IMR-90 (cell line): Measurements from ENCODE around the gene TSC22D3. TPM values are rescaled to one million over a fixed set of nuclear protein-coding genes. Genes with fewer than 3 reads are reported as not detected.

Experiments used
- ATAC-seq: fragments of 200-7000 bp; cut with Tn5 transposase; 2 replicates; pipeline ENCODE4 v1.9.1; 2020; ENCODE audit warnings: low read depth, mild to moderate bottlenecking, moderate library complexity
- BruUV-seq: library from RNA; stranded (reverse); fragments of 400-500 nt; replicated peaks from 2 replicates; lab custom pipeline; 2021; lab: Mats Ljungman, UMichigan
- CTCF ChIA-PET: fragments of 300-600 bp; formaldehyde crosslinking; extraction: SDS; loops from one replicate; lab custom pipeline; 2021; ENCODE audit warnings: antibody characterized with exemption; lab: Yijun Ruan, JAX
- POLR2A ChIA-PET: fragments of 300-600 bp; sonication (Branson Sonifier 250); formaldehyde crosslinking; loops from one replicate; lab custom pipeline; 2022; ENCODE audit warnings: antibody characterized with exemption; ENCODE audit not compliant: unreplicated experiment; lab: Charles Lee
- DNase-seq: peaks from one replicate; pipeline ENCODE4 v3.0.0; 2013
- H2AFZ ChIP-seq: replicated peaks from 2 replicates; pipeline ENCODE3; 2013; ENCODE audit warnings: low read length, mild to moderate bottlenecking; ENCODE audit not compliant: poor library complexity
- H2AK5ac ChIP-seq: 2 replicates; pipeline ENCODE4 v1.6.1; 2013; ENCODE audit warnings: low read depth, low read length, inconsistent platforms
- H2AK9ac ChIP-seq: replicated peaks from 2 replicates; pipeline ENCODE3; 2013; ENCODE audit warnings: mild to moderate bottlenecking, low read depth, low read length, moderate library complexity; ENCODE audit not compliant: poor library complexity
- H2BK120ac ChIP-seq: 2 replicates; pipeline ENCODE4 v1.6.1; 2013; ENCODE audit warnings: low read depth, low read length, inconsistent platforms
- H2BK15ac ChIP-seq: 3 replicates; pipeline ENCODE4 v1.6.1; 2013; ENCODE audit warnings: low read depth, low read length, inconsistent platforms
- H2BK20ac ChIP-seq: 2 replicates; pipeline ENCODE4 v1.6.1; 2013; ENCODE audit warnings: low read depth, mild to moderate bottlenecking, inconsistent platforms, low read length, moderate library complexity
- H2BK5ac ChIP-seq: 2 replicates; pipeline ENCODE4 v1.6.1; 2013; ENCODE audit warnings: mild to moderate bottlenecking, low read depth, low read length, inconsistent platforms; ENCODE audit not compliant: poor library complexity, severe bottlenecking
- H3K14ac ChIP-seq: replicated peaks from 2 replicates; pipeline ENCODE4 v1.6.1; 2013; ENCODE audit warnings: low read depth, low read length, inconsistent platforms
- H3K18ac ChIP-seq: 2 replicates; pipeline ENCODE4 v1.6.1; 2013; ENCODE audit warnings: low read depth, low read length, control low read depth
- H3K23ac ChIP-seq: 2 replicates; pipeline ENCODE4 v1.6.1; 2013; ENCODE audit warnings: low read depth, low read length, inconsistent platforms
- H3K27ac ChIP-seq: 2 replicates; pipeline ENCODE4 v1.5.1; 2013; ENCODE audit warnings: mild to moderate bottlenecking, control low read depth, low read length; ENCODE audit not compliant: insufficient read depth
- H3K27me3 ChIP-seq: 2 replicates; pipeline ENCODE4 v1.6.1; 2013; ENCODE audit warnings: low read length; ENCODE audit not compliant: control insufficient read depth, insufficient read depth
- H3K36me3 ChIP-seq: 2 replicates; pipeline ENCODE4 v1.6.1; 2013; ENCODE audit warnings: low read length, mixed read lengths; ENCODE audit not compliant: control insufficient read depth, insufficient read depth
- H3K4ac ChIP-seq: 2 replicates; pipeline ENCODE4 v1.6.1; 2013; ENCODE audit warnings: low read depth, low read length, inconsistent platforms
- H3K4me1 ChIP-seq: 2 replicates; pipeline ENCODE4 v1.6.1; 2013; ENCODE audit warnings: low read length, mixed read lengths; ENCODE audit not compliant: control insufficient read depth, insufficient read depth
- H3K4me2 ChIP-seq: 2 replicates; pipeline ENCODE4 v1.6.1; 2013; ENCODE audit warnings: low read depth, mild to moderate bottlenecking, control low read depth, low read length, moderate library complexity
- H3K4me3 ChIP-seq: 2 replicates; pipeline ENCODE4 v1.5.1; 2013; ENCODE audit warnings: low read depth, mild to moderate bottlenecking, control low read depth, low read length, moderate library complexity; ENCODE audit not compliant: insufficient read depth
- H3K56ac ChIP-seq: 2 replicates; pipeline ENCODE4 v1.6.1; 2013; ENCODE audit warnings: low read length, inconsistent platforms; ENCODE audit not compliant: insufficient read depth; ENCODE audit errors: extremely low read depth
- H3K79me1 ChIP-seq, 2 experiments: 2 replicates each; pipeline ENCODE4 v1.6.1; 2013; ENCODE audit warnings: low read length in 2 of 2, inconsistent platforms in 1 of 2, low read depth in 1 of 2
- H3K9ac ChIP-seq: 2 replicates; pipeline ENCODE4 v1.6.1; 2013; ENCODE audit warnings: low read depth, low read length, control low read depth
- H3K9me1 ChIP-seq: 2 replicates; pipeline ENCODE4 v1.6.1; 2013; ENCODE audit warnings: low read length, inconsistent platforms; ENCODE audit not compliant: insufficient read depth
- H3K9me3 ChIP-seq: 2 replicates; pipeline ENCODE4 v1.6.1; 2013; ENCODE audit warnings: low read length; ENCODE audit not compliant: control insufficient read depth, insufficient read depth
- H4K20me1 ChIP-seq: 2 replicates; pipeline ENCODE4 v1.6.1; 2013; ENCODE audit warnings: low read length, inconsistent platforms; ENCODE audit not compliant: insufficient read depth
- H4K5ac ChIP-seq: 2 replicates; pipeline ENCODE4 v1.6.1; 2013; ENCODE audit warnings: mild to moderate bottlenecking, low read depth, low read length, control low read depth
- H4K8ac ChIP-seq, 2 experiments: 2 replicates each; pipeline ENCODE4 v1.6.1; 2013; ENCODE audit warnings: low read depth in 2 of 2, low read length in 2 of 2, control low read depth in 1 of 2, inconsistent platforms in 1 of 2
- H4K91ac ChIP-seq: 2 replicates; pipeline ENCODE4 v1.6.1; 2013; ENCODE audit warnings: low read depth, low read length, inconsistent platforms; ENCODE audit not compliant: insufficient read depth
- BHLHE40 ChIP-seq: fragments of 150-350 bp; IDR thresholded peaks from 2 replicates; pipeline ENCODE4 v1.6.1; 2016; ENCODE audit warnings: mild to moderate bottlenecking, low read depth, low read length
- CEBPB ChIP-seq: IDR thresholded peaks from 2 replicates; pipeline ENCODE4 v1.6.1; 2012; ENCODE audit warnings: low read depth, low read length, improper control_type of control experiment
- CHD1 ChIP-seq: IDR thresholded peaks from 2 replicates; pipeline ENCODE4 v1.6.1; 2012; ENCODE audit warnings: low read depth, low read length, improper control_type of control experiment
- FOS ChIP-seq: fragments of 150-350 bp; IDR thresholded peaks from 2 replicates; pipeline ENCODE4 v1.6.1; 2016; ENCODE audit warnings: low read depth, low read length
- MAFK ChIP-seq: IDR thresholded peaks from 2 replicates; pipeline ENCODE4 v1.6.1; 2012; ENCODE audit warnings: low read depth, low read length, improper control_type of control experiment
- MAZ ChIP-seq: IDR thresholded peaks from 2 replicates; pipeline ENCODE4 v1.6.1; 2012; ENCODE audit warnings: low read depth, mild to moderate bottlenecking, low read length, improper control_type of control experiment, moderate library complexity, borderline replicate concordance
- MXI1 ChIP-seq: IDR thresholded peaks from 2 replicates; pipeline ENCODE4 v1.6.1; 2012; ENCODE audit warnings: low read depth, mild to moderate bottlenecking, low read length, moderate library complexity, borderline replicate concordance
- NFE2L2 ChIP-seq: fragments of 150-350 bp; IDR thresholded peaks from 2 replicates; pipeline ENCODE4 v1.6.1; 2016; ENCODE audit warnings: low read depth, mild to moderate bottlenecking, low read length
- POLR2A ChIP-seq: IDR thresholded peaks from 2 replicates; pipeline ENCODE4 v1.6.1; 2012; ENCODE audit warnings: mild to moderate bottlenecking, low read depth, low read length
- RAD21 ChIP-seq: IDR thresholded peaks from 2 replicates; pipeline ENCODE4 v1.6.1; 2012; ENCODE audit warnings: low read length, improper control_type of control experiment
- RCOR1 ChIP-seq: IDR thresholded peaks from 2 replicates; pipeline ENCODE4 v1.6.1; 2012; ENCODE audit warnings: mild to moderate bottlenecking, low read length, improper control_type of control experiment; ENCODE audit not compliant: insufficient replicate concordance
- RFX5 ChIP-seq: IDR thresholded peaks from 2 replicates; pipeline ENCODE4 v1.8.0; 2012; ENCODE audit warnings: low read depth, mild to moderate bottlenecking, low read length, moderate library complexity
- SMC3 ChIP-seq: fragments of 150-350 bp; IDR thresholded peaks from 2 replicates; pipeline ENCODE4 v1.6.1; 2016; ENCODE audit warnings: low read depth, mild to moderate bottlenecking, antibody characterized with exemption, low read length, moderate library complexity
- WGBS, 2 experiments: methylation state at CpG; one replicate each; pipeline versions ENCODE4 v1.1.5 to v1.1.7; 2013; ENCODE audit warnings: missing lambda C conversion rate in 2 of 2; ENCODE audit not compliant: insufficient read length in 1 of 2; ENCODE audit errors: extremely low coverage in 2 of 2; 5-methylcytosine and 5-hydroxymethylcytosine counted together
- dilution Hi-C: fragments of 300-500 bp; cut with HindIII; formaldehyde crosslinking; loops from one replicate; pipeline ENCODE4 v1.14.3; 2018; ENCODE audit warnings: low sequenced_read_pairs; ENCODE audit not compliant: unreplicated experiment
- in situ Hi-C: fragments of 300-500 bp; cut with MboI; formaldehyde crosslinking; loops from 3 replicates; pipeline ENCODE4 v1.14.3; 2019; ENCODE audit warnings: low sequenced_read_pairs, inconsistent platforms, mixed read lengths
- intact Hi-C: fragments of 100-400 bp; cut with micrococcal nuclease; formaldehyde crosslinking; loops from 2 replicates; pipeline ENCODE4 v1.10.0; 2022
- polyA plus RNA-seq, 3 experiments: library from polyadenylated mRNA; depleted of rRNA; stranded (reverse); fragments of >200 nt; gene quantifications; 2 replicates each; pipeline ENCODE4 v1.2.3, GENCODE V29; 2012; ENCODE audit warnings: low replicate concordance in 1 of 3
- total RNA-seq: library from RNA; depleted of rRNA; stranded (reverse); fragments of >200 nt; gene quantifications from 2 replicates; pipeline ENCODE4 v1.2.3, GENCODE V29; 2012
- TF ChIP-seq, protein P1 (sequence below): fragments of 150-350 bp; IDR thresholded peaks from 2 replicates; pipeline ENCODE4 v1.6.1; 2016; ENCODE audit warnings: low read depth, mild to moderate bottlenecking, low read length, moderate library complexity, borderline replicate concordance
- TF ChIP-seq, protein P2 (sequence below): fragments of 150-350 bp; IDR thresholded peaks from 2 replicates; pipeline ENCODE4 v1.6.1; 2017; ENCODE audit warnings: mild to moderate bottlenecking, antibody characterized with exemption, low read length, low read depth
- TF ChIP-seq, protein P3 (sequence below): conservative IDR thresholded peaks from 2 replicates; pipeline ENCODE4 v1.5.1; 2012; ENCODE audit warnings: mild to moderate bottlenecking, low read depth, low read length, improper control_type of control experiment

TSC22D3 gene
- total and polyA plus RNA-seq, 2 of the 4 experiments (the other 2 are of a cell fraction), result 9.9 to 14.0 TPM

DNA sequence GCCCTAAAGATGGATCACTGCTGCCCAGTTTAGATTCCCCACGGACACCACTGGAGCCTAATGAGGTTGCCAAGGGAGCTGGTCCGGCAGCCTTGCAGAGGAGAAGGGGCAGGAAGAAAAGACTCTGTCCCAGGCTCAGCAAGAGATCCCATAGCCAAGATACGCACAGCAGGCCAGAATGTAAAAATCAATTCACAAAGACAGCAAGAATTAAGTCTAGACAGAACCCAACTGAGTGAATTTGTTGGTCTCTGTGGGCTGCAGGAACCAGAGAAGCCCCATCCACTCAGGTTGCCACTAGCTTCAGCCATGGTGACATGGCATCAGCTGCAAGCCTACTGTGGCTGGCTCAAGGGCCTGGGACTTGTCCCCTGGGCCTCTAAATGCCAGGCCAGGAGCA is 22.9 kb downstream of the TSC22D3 start:
- Histone ChIP-seq H4K20me1 (no peaks in the 10 kb centered on the region; the same call in 1 of the 2 replicates), H2BK120ac (no peak overlapping the region), H3K4ac (no peak overlapping the region), H2BK15ac (no peak overlapping the region), H3K9me1 (no peaks in the 10 kb centered on the region; the same call in 1 of the 2 replicates), H3K79me1 (no peaks in the 10 kb centered on the region), H3K9me3 (no peaks in the 10 kb centered on the region), H3K27ac (no peak overlapping the region), H2BK20ac (no peak overlapping the region), H2AFZ (no peak overlapping the region), H3K4me1 (no peaks in the 10 kb centered on the region), H3K14ac (no peak overlapping the region), H3K56ac (no peak overlapping the region), H4K91ac (no peak overlapping the region), H4K8ac (no peak overlapping the region), H3K18ac (no peak overlapping the region), H3K9ac (no peak overlapping the region), H3K4me3 (no peak overlapping the region), H3K23ac (no peak overlapping the region), H4K5ac (no peak overlapping the region), H2AK5ac (no peak overlapping the region), H3K36me3 (no peaks in the 10 kb centered on the region), H3K27me3 (peaks cover 65% of the 10 kb centered on the region), H3K4me2 (no peak overlapping the region), H2BK5ac (no peak overlapping the region), H2AK9ac (no peak overlapping the region)
- DNase-seq (no peak), ATAC-seq (no peak)
- intact Hi-C loops, result no loop called here
- ChIA-PET CTCF (no interaction called here), POLR2A (no interaction called here)
- TF ChIP-seq NFE2L2 (no peak), MAZ (no peak), BHLHE40 (no peak), RCOR1 (no peak), RFX5 (no peak), RAD21 (no peak), FOS (no peak), SMC3 (no peak), CEBPB (no peak), MXI1 (no peak), POLR2A (no peak), CHD1 (no peak), MAFK (no peak)
- TF ChIP-seq, protein P1, sequence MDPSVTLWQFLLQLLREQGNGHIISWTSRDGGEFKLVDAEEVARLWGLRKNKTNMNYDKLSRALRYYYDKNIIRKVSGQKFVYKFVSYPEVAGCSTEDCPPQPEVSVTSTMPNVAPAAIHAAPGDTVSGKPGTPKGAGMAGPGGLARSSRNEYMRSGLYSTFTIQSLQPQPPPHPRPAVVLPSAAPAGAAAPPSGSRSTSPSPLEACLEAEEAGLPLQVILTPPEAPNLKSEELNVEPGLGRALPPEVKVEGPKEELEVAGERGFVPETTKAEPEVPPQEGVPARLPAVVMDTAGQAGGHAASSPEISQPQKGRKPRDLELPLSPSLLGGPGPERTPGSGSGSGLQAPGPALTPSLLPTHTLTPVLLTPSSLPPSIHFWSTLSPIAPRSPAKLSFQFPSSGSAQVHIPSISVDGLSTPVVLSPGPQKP, result no peak
- TF ChIP-seq, protein P2, sequence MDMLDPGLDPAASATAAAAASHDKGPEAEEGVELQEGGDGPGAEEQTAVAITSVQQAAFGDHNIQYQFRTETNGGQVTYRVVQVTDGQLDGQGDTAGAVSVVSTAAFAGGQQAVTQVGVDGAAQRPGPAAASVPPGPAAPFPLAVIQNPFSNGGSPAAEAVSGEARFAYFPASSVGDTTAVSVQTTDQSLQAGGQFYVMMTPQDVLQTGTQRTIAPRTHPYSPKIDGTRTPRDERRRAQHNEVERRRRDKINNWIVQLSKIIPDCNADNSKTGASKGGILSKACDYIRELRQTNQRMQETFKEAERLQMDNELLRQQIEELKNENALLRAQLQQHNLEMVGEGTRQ, result no peak
- TF ChIP-seq, protein P3, sequence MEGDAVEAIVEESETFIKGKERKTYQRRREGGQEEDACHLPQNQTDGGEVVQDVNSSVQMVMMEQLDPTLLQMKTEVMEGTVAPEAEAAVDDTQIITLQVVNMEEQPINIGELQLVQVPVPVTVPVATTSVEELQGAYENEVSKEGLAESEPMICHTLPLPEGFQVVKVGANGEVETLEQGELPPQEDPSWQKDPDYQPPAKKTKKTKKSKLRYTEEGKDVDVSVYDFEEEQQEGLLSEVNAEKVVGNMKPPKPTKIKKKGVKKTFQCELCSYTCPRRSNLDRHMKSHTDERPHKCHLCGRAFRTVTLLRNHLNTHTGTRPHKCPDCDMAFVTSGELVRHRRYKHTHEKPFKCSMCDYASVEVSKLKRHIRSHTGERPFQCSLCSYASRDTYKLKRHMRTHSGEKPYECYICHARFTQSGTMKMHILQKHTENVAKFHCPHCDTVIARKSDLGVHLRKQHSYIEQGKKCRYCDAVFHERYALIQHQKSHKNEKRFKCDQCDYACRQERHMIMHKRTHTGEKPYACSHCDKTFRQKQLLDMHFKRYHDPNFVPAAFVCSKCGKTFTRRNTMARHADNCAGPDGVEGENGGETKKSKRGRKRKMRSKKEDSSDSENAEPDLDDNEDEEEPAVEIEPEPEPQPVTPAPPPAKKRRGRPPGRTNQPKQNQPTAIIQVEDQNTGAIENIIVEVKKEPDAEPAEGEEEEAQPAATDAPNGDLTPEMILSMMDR, result no peak
- BruUV-seq, result no TSS peak
- WGBS, 2 experiments, result 60% methylated on average over 1 of the region's 3 CpGs; no CpG with 5 or more reads in 1 of the 2 experiments
- dilution Hi-C loops, result no loop called here
- in situ Hi-C loops, result no loop called here
